Activated CD4-positive, alpha-beta T cell treated with anti-CD3 and anti-CD28 coated beads, Interleukin-2, amount 50 U/mL, for 24 hours (primary cell): Measurements from ENCODE around the gene TOE1.
"Not testable (repeated sequence)": the region's sequence is repeated elsewhere in the genome, so short reads cannot be mapped to it uniquely, and the experiment has no call there.

Source experiments
- DNase-seq, 2 donors: peaks; one replicate each; pipeline ENCODE4 v3.0.0-alpha.2; 2020; ENCODE audit warnings: low read depth in 1 of 2, low spot score in 1 of 2

TOE1 gene

GRCh38 chr1:45339789-45340558, at the start of gene TOE1, which contains the start of gene MUTYH:
Gene TOE1 (plus strand): TSS chr1:45340170. CDS start chr1:45340253, 83 bp downstream.
Gene MUTYH (minus strand): TSS chr1:45340440. CDS start chr1:45334505, 5,935 bp downstream.
- DNase-seq: peak; percentile 86 to 94

- DNase-seq: not testable (repeated sequence)
Observed at GRCh38 chr1:45291002-45291401, 49.0 kb upstream of the TOE1 start.

DNA sequence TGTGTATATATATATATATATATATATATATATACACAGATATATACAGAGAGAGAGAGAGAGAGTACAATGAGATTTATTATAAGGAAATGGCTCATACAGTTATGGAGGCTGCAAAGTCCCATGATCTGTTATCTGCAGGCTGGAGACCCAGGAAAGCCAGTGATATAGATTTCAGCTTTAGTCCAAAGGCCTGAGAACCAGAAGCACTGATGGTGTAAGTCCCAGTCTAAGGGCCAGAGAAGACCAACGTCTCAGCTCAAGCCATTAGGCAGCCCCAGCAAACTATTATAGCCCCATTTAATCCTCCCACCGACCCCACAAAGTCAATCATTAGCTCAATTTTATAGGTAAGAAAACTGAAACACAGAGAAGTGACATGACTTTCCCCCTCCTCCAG, 48.3 kb upstream of the TOE1 start:
- no peak for DNase-seq

DNA sequence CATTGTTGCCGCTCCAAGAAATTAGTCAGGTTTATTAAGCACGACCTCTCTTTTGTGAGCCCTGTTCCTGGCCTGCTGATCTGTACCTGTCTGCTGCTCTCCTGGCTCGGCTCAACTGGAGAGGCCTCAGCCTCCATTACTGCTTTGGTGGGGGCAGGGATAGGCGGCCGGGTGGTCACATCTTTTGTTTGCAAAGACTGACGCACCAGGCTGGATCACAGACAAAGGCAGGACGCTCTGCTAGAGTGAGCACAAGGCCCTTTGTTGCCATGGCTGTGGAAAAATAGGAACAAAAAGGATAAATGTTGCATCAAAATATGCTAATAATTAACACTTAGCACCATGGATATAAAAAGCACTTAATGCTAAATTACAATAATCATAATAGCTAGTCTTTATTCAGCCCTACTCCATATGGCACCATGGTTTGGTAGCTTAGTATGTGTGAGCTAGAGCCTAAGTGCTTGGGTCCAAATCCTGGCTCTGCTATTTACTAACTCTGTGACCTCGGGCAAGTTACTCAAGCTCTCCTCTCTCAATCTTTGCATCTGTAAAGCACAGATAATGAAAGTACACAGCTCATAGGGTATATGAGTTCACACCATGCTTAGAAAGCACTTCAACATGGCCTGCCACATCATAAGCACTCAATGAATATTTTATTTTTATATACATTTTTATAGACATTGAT, 42.2 kb upstream of the TOE1 start:
- no peak for DNase-seq

DNA sequence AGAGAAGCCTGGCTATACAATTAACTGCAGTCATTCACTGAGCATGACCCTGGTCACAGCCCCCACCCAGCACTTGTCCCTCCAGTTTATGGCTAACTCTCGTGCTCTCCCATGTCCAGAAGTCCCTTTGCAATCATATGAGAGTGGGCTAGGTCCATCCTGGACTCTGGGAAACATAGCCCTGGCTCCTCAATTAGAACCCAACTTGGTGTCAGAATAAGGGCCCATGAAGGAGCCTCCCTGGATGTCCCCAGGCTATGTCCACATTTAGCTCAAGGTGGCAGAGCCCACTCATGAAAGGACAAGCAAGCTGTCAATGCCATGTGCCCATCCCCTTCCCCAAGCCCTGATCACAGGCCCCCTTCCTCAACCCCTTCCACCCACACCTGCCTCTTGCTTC, 40.7 kb upstream of the TOE1 start:
- no peak for DNase-seq

GRCh38 chr1:45299981-45300668, 39.8 kb upstream of the TOE1 start:
- peak in 1 of 2 donors; percentile 41 for DNase-seq

- no peak for DNase-seq
Observed at GRCh38 chr1:45300669-45300997, 39.3 kb upstream of the TOE1 start.

- DNase-seq: no peak
Observed at GRCh38 chr1:45302505-45303150, 37.3 kb upstream of the TOE1 start.

GRCh38 chr1:45303520-45304310, 36.3 kb upstream of the TOE1 start:
- DNase-seq: peak; percentile 97 to 98

DNA sequence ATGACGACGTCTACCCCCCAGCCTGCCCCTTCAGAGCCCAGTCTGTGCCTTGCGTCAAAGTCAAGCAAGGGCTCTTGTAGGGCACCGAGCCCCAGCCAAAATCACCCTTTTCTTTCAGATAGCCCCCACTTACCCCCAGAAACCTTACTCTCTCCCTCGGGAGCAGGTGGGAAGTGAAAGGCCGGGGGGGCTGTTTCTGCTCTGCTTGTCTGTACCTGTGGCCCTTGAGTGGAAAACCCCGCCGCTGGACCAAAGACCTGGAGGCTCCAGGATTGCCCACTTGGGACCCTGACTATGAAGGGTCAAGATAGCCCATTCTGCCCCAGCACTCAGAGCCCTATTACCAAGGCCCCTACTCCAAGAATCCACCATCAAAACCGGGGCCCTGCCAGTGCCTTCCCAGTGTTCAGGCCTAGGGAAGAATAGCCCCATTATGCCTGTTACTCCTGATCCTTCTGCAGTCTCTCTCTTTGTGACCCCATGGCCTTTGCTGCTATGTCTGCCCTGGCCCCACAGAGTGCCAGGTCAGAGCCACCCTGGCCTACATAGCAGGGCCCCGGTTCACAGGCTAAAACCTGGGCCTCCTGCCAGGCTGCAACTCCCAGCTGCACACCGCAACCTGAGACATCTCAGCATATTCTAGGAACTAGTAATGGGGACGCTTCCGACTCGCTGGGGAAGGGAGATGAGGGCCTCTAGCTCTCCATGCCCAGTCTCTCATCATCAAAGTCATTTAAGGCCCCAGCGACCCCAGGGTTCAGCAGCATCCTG, 35.5 kb upstream of the TOE1 start:
- no peak for DNase-seq

DNA sequence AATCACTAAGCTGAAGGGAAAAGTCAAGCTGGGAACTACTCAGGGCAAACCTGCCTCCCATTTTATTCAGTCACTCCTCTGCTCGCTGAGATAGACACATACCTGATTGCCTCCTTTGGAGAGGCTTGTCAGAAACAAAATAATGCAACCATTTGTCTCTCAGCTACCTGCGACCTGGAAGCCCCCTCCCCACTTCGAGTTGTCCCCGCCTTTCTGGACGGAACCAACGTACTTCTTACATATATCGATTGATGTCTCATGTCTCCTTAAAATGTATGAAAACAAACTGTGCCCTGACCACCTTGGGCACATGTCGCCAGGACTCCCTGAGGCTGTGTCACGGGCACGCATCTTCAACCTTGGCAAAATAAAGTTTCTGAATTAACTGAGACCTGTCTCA, 34.7 kb upstream of the TOE1 start:
- DNase-seq: no peak

DNA sequence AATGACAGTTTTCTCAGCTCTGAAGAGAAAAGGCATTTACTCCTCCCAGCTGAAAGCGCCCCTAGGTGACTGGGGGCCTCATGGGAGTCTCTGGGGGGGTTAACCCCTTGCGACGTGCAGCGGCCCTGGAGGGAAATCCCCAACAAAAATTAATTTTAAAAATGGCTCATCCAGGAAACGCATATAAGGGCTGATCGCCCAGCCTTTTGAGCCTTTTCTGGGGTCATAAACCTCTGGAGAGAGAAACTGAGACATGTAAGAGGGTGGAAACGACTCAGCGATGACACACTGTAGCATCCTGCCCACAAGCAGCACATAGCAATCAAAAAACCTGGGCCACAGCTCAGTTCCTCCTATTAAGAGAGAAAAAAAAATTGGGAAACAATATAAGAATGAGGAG, 33.7 kb upstream of the TOE1 start:
- peak in 1 of 2 donors; percentile 46 for DNase-seq

GRCh38 chr1:45306905-45307304, 33.1 kb upstream of the TOE1 start:
- DNase-seq: no peak

DNA sequence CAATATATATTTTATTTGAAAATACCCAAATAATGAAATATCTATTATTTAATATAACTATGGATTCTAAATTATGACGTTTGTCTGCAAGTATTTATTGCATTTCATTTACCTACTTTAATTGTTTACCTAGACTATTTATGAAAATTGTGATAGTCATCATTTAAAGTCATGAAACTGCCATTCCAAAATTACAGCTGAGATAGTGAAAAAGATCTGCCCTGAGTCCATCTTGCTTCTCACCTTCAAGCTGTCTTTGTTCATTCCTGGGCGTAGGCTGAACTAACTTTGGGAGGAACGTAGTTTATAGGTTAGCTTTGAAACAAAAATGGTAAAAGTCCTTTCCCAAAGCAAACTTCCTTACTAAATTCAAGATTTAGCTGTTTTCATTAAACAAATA, 25.7 kb upstream of the TOE1 start:
- DNase-seq: no peak

GRCh38 chr1:45317166-45317565, 22.8 kb upstream of the TOE1 start:
- no peak for DNase-seq

- no peak for DNase-seq
Observed at GRCh38 chr1:45319761-45320160, 20.2 kb upstream of the TOE1 start.

DNA sequence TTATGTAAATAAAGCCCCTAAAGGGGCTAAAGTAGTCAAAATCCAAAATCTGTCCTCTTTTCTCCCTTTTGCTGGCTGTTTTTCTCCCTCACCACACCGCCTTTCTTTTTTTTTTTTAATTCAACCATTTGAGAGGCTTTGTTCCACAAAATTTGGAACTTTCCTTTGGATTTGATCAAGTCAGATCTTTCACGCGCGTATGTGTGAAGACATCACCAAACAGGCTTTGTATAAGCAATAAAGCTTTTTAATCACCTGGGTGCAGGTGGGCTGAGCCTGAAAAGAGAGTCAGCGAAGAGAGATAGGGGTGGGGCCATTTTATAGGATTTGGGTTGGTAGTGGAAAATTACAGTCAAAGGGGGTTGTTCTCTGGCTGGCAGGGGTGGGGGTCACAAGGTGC, 18.5 kb upstream of the TOE1 start:
- DNase-seq: no peak

- no peak for DNase-seq
Observed at GRCh38 chr1:45322486-45323040, 17.4 kb upstream of the TOE1 start.

- no peak for DNase-seq
Observed at GRCh38 chr1:45325851-45326506, 14.0 kb upstream of the TOE1 start.
